Endothelial cell of umbilical vein (primary cell): Measurements from ENCODE around the gene MYDGF. TPM values are rescaled to one million over a fixed set of nuclear protein-coding genes. Genes with fewer than 3 reads are reported as not detected.
A peak's percentile ranks its signal among the peaks of the same experiment; 100 is the strongest.

Experiments used
- BruUV-seq: library from RNA; stranded (reverse); fragments of 400-500 nt; replicated peaks from 2 replicates; lab custom pipeline; 2021; lab: Mats Ljungman, UMichigan
- CTCF ChIA-PET: fragments of 300-600, 350-600 bp; sonication (Branson Sonifier 250); formaldehyde crosslinking; loops from one replicate; lab custom pipeline; 2021; ENCODE audit warnings: antibody characterized with exemption, inconsistent platforms; lab: Charles Lee
- POLR2A ChIA-PET: fragments of 300-600, 350-600 bp; sonication (Branson Sonifier 250); formaldehyde crosslinking; loops from one replicate; lab custom pipeline; 2021; ENCODE audit warnings: antibody characterized with exemption, inconsistent platforms; lab: Charles Lee
- DNase-seq: peaks from one replicate; pipeline ENCODE4 v3.0.0-alpha.2; 2011; ENCODE audit warnings: low read depth, low spot score
- FAIRE-seq: peaks from 2 replicates; lab custom pipeline; 2011; peaks lifted over from hg19 to GRCh38; lab: Jason Lieb, UNC
- H2AFZ ChIP-seq: 2 replicates; pipeline ENCODE4 v1.6.0; 2012; ENCODE audit warnings: low read depth, low read length, control low read depth, inconsistent platforms
- H3K27ac ChIP-seq: 2 replicates; pipeline ENCODE4 v1.5.1; 2011; ENCODE audit warnings: low read depth, mild to moderate bottlenecking, control low read depth, low read length, moderate library complexity; ENCODE audit not compliant: insufficient read depth
- H3K27me3 ChIP-seq, 2 experiments: 2 replicates each; pipeline versions ENCODE4 v1.6.0 to v1.6.1; 2011; ENCODE audit warnings: low read length in 2 of 2, mixed read lengths in 1 of 2; ENCODE audit not compliant: control insufficient read depth in 2 of 2, insufficient read depth in 2 of 2
- H3K36me3 ChIP-seq, 2 experiments: 2 replicates in 1 of 2; 3 replicates in 1 of 2; pipeline ENCODE4 v1.5.1; 2011; ENCODE audit warnings: low read length in 2 of 2, mild to moderate bottlenecking in 1 of 2, moderate library complexity in 1 of 2; ENCODE audit not compliant: control insufficient read depth in 2 of 2, insufficient read depth in 2 of 2; ENCODE audit errors: extremely low read depth in 1 of 2
- H3K4me1 ChIP-seq: 3 replicates; pipeline ENCODE4 v1.5.1; 2011; ENCODE audit warnings: mild to moderate bottlenecking, low read length; ENCODE audit not compliant: control insufficient read depth, insufficient read depth; ENCODE audit errors: extremely low read depth
- H3K4me2 ChIP-seq: 2 replicates; pipeline ENCODE4 v1.6.1; 2011; ENCODE audit warnings: low read length, control low read depth, mixed read lengths; ENCODE audit not compliant: insufficient read depth
- H3K4me3 ChIP-seq, 3 experiments: fragments of 200-600 bp in 1 of 3; sonication (generic), shearing (Covaris generic) in 1 of 3; replicated peaks in 1 of 3; 2 replicates each; pipeline ENCODE4 v1.5.1; 2011 to 2016; ENCODE audit warnings: control low read depth in 3 of 3, low read length in 3 of 3, mild to moderate bottlenecking in 2 of 3, inconsistent platforms in 1 of 3, low read depth in 1 of 3, moderate library complexity in 1 of 3; ENCODE audit not compliant: insufficient read depth in 1 of 3
- H3K79me2 ChIP-seq: 2 replicates; pipeline ENCODE4 v1.6.0; 2012; ENCODE audit warnings: low read length, inconsistent platforms; ENCODE audit not compliant: control insufficient read depth, insufficient read depth
- H3K9ac ChIP-seq: replicated peaks from 2 replicates; pipeline ENCODE3; 2011; ENCODE audit warnings: low read length, control low read depth; ENCODE audit not compliant: insufficient read depth; ENCODE audit errors: extremely low read depth
- H3K9me1 ChIP-seq: replicated peaks from 3 replicates; pipeline ENCODE4 v1.6.0; 2011; ENCODE audit warnings: mild to moderate bottlenecking, low read length; ENCODE audit not compliant: control insufficient read depth, insufficient read depth; ENCODE audit errors: extremely low read depth
- H3K9me3 ChIP-seq: replicated peaks from 2 replicates; pipeline ENCODE4 v1.5.1; 2012; ENCODE audit warnings: low read length, inconsistent platforms; ENCODE audit not compliant: control insufficient read depth, insufficient read depth
- H4K20me1 ChIP-seq: replicated peaks from 2 replicates; pipeline ENCODE3; 2011; ENCODE audit warnings: mild to moderate bottlenecking, low read length; ENCODE audit not compliant: control insufficient read depth, insufficient read depth; ENCODE audit errors: extremely low read depth
- GATA2 ChIP-seq: IDR thresholded peaks from 2 replicates; pipeline ENCODE4 v1.7.0; 2011; ENCODE audit warnings: low read depth, mild to moderate bottlenecking, moderate library complexity, mixed read lengths, low read length; ENCODE audit not compliant: insufficient read length, insufficient read depth
- JUN ChIP-seq: IDR thresholded peaks from 2 replicates; pipeline ENCODE4 v1.6.1; 2011; ENCODE audit warnings: borderline replicate concordance, low read depth; ENCODE audit not compliant: insufficient read length, insufficient read depth
- POLR2A ChIP-seq: IDR thresholded peaks from 2 replicates; pipeline ENCODE4 v1.6.1; 2012; ENCODE audit warnings: low read depth, mild to moderate bottlenecking, control low read depth, low read length
- POLR2AphosphoS5 ChIP-seq: IDR thresholded peaks from 2 replicates; pipeline ENCODE4 v1.6.1; 2012; ENCODE audit warnings: low read depth, mild to moderate bottlenecking, control low read depth, low read length, moderate library complexity; ENCODE audit not compliant: insufficient read depth
- dilution Hi-C: fragments of 300-500 bp; cut with MboI; formaldehyde crosslinking; loops from one replicate; pipeline ENCODE4 v1.15.0; 2019; ENCODE audit warnings: low sequenced_read_pairs; ENCODE audit not compliant: extremely low pct_ligation_motif_present
- intact Hi-C: fragments of 100-400 bp; cut with micrococcal nuclease; formaldehyde crosslinking; loops from one replicate; pipeline ENCODE4 v1.10.0; 2022
- polyA plus RNA-seq, 4 experiments: library from polyadenylated mRNA; depleted of rRNA in 3 of 4; stranded (reverse) in 3 of 4; unstranded in 1 of 4; fragments of >200 nt; gene quantifications; 2 replicates each; pipeline versions ENCODE4 v1.2.1 to v1.2.3, GENCODE V29; 2011 to 2012; ENCODE audit warnings: missing spikeins in 1 of 4
- total RNA-seq: library from RNA; stranded (reverse); gene quantifications from 2 replicates; pipeline ENCODE4 v1.2.3, GENCODE V29; 2021
- TF ChIP-seq, protein P1 (sequence below), 2 donors: IDR thresholded peaks; 1 replicate in 1 of 2; 2 replicates in 1 of 2; pipeline ENCODE4 v1.5.1; 2011; ENCODE audit warnings: low read length in 2 of 2, mild to moderate bottlenecking in 2 of 2, moderate library complexity in 2 of 2, control low read depth in 1 of 2, inconsistent platforms in 1 of 2, low read depth in 1 of 2; ENCODE audit not compliant: insufficient read depth in 1 of 2; ENCODE audit errors: extremely low read depth in 1 of 2

MYDGF gene
- total and polyA plus RNA-seq, 2 donors (not counting 3 experiments of a cell fraction or from before 2014, with no cell fraction given), result 191 to 337 TPM

GRCh38 chr19:4636151-4636717 lies 33.9 kb downstream of the MYDGF start:
- peak; percentile 46 for TF ChIP-seq POLR2AphosphoS5
- no peak for TF ChIP-seq JUN
- peak; percentile 61 for TF ChIP-seq POLR2A
- TF ChIP-seq, protein P1, sequence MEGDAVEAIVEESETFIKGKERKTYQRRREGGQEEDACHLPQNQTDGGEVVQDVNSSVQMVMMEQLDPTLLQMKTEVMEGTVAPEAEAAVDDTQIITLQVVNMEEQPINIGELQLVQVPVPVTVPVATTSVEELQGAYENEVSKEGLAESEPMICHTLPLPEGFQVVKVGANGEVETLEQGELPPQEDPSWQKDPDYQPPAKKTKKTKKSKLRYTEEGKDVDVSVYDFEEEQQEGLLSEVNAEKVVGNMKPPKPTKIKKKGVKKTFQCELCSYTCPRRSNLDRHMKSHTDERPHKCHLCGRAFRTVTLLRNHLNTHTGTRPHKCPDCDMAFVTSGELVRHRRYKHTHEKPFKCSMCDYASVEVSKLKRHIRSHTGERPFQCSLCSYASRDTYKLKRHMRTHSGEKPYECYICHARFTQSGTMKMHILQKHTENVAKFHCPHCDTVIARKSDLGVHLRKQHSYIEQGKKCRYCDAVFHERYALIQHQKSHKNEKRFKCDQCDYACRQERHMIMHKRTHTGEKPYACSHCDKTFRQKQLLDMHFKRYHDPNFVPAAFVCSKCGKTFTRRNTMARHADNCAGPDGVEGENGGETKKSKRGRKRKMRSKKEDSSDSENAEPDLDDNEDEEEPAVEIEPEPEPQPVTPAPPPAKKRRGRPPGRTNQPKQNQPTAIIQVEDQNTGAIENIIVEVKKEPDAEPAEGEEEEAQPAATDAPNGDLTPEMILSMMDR (IDR thresholded peaks at IDR 0.05; ENCODE audit: extremely low read depth in 1 of 2, insufficient read depth in 1 of 2, low read depth in 1 of 2, low read length in 2 of 2), result peak; percentile 82 to 90
- TF ChIP-seq GATA2, result no peak
- FAIRE-seq (peak; percentile 76), DNase-seq (peak; percentile 50)
- Histone ChIP-seq H3K4me2 (peak overlapping the region; percentile 57), H3K79me2 (peaks cover 19% of the 10 kb centered on the region), H3K9me3 (no peaks in the 10 kb centered on the region), H3K27ac (peak overlapping the region; percentile 11), H3K27me3 (no peaks in the 10 kb centered on the region), H3K36me3 (peaks cover 0 to 1% of the 10 kb centered on the region in 2 experiments), H3K4me3 (peak overlapping the region in 2 of 3 experiments; percentile 28 to 31), H4K20me1 (no peaks in the 10 kb centered on the region), H3K4me1 (peaks cover 48% of the 10 kb centered on the region), H3K9me1 (no peaks in the 10 kb centered on the region), H3K9ac (peak overlapping the region; percentile 47), H2AFZ (peak overlapping the region; percentile 76)
- ChIA-PET CTCF (interaction anchor here (0.6 to 3.7 kb wide), 29 partner anchors 9 to 369 kb away, joined by 3 to 66 read pairs (median 5); partner anchors contain the start of genes PLIN4, PLIN5 and SEMA6B), POLR2A (no interaction called here)
- no TSS peak for BruUV-seq
- intact Hi-C loops (loop anchor here (1.0 to 5.0 kb wide), 3 partner anchors 113 to 234 kb away; partner anchors contain the start of genes CHAF1A, HDGFL2 and SH3GL1), dilution Hi-C loops (no loop called here)
